NCI-H2029 (cell line): Measurements from ENCODE around the gene HBS1L.

ENCODE experiments used
- DNase-seq: peaks from one replicate; lab custom pipeline; 2025; lab: John Stamatoyannopoulos, UW

The HBS1L gene

DNA sequence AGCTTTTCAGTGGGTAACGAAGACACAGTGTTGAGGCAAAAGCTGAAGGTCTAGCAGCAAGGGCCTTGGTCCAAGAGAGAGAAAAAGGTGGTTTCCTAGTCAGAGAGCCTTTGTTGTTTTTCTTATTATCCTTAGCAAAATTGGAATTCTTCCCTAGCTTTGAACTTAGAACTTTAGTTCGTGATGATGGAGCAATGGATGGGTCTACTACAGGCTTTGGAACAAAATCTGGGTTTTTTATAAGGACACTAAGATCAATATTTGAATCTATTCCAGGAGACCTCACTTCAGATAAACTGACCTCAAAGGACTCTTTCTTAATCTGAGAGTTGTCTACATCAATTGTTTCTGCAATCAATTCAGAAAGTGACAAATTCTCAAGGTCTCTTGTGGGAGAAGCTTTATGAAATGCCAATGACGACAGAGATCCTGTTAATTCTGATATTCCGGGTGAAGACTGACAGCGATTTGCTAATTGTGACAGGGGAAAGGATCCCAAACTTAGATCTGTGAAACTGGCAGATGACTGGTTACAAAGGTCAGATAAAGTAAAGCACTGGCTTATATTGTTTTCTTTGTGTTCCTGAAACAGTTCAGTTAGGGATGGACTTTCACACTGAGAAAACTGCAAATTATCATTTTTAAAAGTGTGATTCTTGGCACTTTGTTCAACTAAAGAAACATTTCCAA is 17.7 kb downstream of the HBS1L start:
- no peak for DNase-seq

DNA sequence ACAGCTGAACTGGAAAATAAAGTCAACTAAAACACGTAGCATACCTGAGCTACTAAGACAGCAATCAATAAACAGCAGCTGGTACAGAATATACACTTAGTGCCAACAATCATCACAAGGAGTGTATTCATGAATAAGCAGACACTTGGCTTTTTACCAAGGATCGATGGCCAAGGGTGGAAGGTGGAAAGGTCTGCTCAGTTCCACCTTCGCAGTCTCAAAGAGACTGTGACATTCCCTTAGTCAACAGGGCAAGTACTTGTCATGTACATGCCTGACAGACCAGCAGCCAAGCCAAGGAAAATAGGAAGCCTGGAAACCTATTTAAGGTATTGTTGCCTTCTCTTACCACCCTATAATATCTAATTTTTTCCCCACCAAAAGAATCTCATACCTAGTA is 21.4 kb downstream of the HBS1L start:
- DNase-seq, result peak; percentile 35

DNA sequence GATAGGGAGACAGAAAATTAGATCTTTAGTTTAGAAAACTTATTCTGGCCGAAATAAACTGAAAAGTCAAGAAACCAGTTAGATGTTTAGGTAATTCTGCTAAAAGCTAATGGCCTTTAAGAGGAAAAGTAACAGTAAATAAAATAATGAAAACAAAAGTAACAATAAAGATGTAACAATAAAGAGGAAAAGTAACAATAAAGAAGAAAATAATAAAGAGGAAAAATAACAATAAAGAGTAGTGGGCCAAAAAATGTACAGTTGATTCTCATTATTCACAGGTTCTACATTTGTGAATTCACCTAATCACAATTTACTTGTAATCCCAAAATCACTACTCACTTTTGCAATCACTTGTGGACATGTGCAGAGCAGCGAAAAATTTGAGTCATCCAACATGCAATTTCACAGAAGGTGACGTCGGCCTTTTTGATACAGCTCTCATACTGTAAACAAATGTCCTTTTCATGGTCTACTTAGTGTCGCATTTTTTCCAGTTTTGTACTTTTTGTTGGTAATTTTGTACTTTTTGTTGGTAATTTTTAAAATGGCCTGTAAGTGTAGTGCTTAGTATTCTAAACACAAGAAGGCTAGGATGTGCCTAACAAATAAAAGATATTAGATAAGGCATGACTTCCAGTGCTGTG is 24.0 kb downstream of the HBS1L start:
- no peak for DNase-seq

DNA sequence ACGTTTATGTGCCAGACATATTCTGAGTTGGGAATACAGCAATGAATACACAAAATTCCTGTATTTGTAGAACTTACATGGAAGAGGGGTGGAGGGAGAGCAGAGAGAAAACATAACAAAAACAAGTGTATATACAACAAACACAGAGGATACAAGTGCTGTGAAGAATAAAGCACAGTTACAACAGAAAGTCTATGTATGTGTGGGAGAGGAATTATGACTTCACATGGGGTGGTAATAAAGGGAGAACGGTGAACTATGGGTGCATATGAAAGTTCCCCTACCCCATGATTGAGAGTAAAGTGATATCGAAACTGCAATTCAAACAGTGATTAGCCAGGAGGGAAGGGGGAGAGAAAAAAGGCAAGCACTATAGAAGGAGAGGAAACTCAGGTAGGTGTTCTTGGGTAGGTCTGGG is 24.6 kb downstream of the HBS1L start:
- DNase-seq, result no peak

DNA sequence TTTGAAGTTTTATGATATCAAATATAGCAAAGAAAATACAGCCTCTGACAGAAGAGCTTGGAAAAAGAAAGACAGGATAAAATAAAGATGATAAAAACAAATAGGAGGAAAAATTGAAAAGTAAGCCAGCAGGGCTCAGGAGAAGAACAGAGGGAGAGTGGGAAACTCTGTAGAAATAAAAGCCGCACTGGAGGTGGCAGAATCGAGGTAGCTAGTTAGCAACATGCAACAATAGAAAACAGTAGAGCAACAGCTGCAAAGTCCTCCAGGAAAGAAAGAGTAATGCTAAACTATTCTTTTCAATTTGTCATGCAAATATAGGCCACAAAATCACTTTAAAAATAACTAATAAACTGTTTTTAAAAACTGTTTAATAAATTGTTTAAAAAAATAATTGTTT is 28.8 kb downstream of the HBS1L start:
- no peak for DNase-seq

- no peak for DNase-seq
Measured at GRCh38 chr6:135025175-135025574, 29.4 kb downstream of the HBS1L start.

DNA sequence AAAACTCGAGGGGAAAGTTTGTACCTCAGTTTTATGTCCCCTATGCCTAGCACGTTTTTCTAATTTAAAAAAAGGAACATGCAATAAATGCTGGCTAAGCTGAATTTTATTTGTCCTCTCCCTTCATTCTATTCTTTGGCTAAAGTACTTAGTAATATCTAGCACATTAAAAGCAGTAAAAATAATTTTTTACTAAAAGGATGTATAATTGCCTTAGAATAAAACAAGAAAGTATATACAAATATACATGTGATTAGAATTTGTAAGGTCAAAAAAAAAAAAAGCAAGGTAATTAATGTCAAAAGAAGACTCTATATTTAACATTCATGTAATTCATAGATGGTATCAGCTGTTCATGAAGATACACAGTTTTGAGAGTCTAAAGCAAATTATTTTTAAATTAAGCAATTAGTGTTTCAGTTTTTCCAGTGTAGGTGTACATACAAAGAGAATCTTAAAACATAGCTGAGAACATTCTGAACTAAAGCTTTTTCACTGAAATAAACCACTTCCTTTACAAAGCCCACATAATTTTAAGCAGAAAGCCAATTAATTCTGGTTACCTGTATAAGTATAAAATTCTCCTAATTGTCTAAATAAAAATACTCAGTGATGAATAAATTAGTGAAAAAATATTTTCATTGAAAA is 32.4 kb downstream of the HBS1L start:
- DNase-seq, result no peak

DNA sequence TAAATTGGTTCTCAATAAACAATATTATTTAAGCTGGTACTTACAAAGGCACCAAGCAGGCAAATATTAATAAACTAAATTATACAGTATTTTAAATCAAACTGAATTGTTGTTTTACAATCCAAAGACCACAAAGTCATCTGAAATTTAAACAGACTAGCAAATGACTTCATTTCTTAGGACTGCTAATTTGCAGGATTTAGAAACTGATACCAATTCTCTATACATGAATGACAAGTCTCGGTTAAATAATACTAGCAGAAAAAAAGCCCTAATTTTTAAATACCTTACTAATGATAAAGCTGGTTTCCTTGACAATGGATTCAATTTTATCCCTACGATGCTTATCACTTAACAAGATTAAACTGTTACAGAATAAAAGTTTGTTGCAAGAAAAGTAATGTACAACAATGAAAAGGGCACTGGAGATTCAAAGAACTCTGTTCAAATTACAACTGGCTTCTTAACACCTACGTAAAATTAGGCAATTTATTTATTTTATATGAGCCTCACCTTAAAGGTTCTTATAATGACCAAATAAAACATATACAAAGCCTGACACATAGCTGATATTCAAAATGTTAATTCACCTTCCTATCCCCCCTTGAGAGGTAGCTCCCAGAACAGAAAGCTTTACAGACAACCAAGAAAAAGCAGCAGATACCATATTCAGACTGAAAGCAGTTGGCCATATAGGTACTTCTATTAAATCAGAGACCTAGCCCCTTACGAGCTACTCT is 33.1 kb downstream of the HBS1L start:
- no peak for DNase-seq

GRCh38 chr6:135018941-135019340 is 35.7 kb downstream of the HBS1L start:
- DNase-seq, result no peak

DNA sequence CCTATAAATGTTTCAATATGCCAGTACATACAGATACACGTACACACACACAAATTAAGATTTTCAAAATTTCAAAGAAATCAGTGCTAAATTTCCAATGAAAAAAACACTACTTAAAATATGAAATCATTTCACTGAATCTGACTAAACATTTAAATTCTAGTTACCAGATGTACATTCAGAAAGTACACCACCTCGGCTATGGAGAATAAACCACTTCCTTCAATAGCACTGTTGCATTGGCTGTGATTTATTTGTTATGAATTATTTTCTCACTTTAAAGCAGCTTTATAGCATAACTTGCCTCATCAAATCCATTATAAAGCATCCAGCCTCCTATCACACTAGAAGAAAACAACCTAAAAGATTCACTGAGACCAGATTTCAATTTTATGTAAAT is 36.6 kb downstream of the HBS1L start:
- no peak for DNase-seq

DNA sequence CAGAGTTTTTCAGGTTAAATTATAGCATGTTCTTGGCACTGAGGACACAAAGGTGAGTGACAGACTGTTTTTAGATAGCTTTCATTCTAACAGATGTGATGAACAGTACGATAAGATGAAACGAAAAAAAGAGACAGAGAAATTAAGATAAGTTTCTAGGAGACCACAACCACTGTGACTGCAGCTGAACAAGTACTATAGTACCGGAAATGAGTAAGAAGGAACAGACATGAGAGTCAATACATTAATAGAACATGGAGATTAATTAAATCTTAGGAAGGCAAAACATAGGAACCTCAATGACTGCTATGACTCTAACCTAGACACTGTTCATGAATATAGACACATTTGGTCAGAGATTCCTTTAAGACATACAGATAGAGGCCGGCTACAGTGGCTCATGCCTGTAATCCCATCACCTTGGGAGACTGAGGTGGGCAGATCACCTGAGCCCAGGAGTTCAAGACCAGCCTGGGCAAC is 40.2 kb downstream of the HBS1L start:
- DNase-seq, result no peak

GRCh38 chr6:135013211-135013610 is 41.4 kb downstream of the HBS1L start:
- no peak for DNase-seq

- DNase-seq, result no peak
Measured at GRCh38 chr6:135012764-135013163, 41.9 kb downstream of the HBS1L start.

DNA sequence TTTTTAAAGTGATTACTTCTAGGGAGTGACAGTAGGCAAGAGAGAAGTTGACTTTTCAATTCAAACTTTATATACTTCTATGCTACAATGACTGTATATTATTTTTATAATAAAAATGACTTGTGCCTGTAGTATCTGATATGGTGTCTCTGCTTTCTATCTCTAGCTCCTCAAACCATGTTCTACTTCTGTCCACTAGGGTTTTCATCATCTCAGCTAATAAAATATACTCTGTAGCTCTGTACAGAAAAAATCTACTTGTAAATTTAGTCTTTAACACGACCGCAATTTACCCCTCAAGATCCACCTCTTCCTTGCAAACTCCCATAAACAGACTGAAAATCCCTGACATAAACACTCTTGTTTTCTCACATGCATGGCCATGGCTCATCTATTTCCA is 42.3 kb downstream of the HBS1L start:
- DNase-seq, result no peak

DNA sequence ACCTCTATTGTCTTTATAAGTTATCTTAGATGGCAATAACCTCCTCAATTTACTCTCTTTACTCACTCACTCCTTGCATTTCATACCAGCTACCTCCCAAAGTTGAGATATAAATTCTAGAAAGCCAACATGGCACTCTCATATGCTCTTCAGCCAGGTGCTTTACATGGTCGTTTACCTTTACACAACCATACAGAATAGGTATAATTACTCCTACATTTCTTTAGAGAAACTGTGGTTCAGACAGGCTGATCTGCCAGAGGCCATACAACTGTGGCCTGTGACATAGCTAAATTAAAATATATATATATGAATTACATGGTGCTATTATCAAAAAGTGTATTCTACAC is 45.7 kb downstream of the HBS1L start:
- no peak for DNase-seq

DNA sequence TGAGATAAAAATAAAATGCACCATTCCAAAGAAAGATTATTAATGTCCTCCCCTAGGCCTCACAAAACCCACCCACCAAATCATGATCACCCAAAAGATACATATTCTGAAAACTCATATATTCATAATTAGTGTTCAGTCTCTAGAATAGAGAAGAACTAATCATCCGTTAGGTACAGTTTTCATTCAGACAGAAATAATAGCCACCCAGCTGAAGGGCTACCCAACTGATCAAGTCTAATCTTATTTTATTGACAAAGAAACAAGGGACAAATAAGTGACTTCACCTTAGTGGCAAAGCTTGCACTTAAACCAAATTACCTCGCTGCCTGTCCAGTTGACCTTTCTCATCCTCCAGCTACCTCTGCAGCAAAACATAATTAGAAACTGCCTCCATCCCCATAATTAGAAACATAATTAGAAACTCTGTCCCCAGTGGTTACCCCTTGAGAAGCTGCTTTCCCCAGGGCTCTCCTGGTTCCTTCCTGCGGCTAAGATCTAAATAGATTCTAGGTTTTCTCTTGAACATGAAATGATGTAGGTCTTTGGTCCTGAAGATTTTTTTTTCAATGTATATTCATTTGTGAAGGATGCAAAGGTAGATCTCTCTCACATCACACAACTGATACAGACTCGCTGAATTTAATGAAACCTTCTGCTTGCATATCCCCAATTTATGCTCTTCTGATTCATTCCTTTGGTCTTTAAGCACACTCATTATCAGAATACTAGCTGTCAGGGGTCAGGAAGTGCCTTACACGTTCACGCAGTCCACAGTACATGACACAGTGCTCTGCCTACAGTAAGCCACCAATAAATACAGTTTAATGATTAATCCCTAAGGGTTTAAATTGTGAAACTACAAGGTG is 46.3 kb downstream of the HBS1L start:
- DNase-seq, result no peak

DNA sequence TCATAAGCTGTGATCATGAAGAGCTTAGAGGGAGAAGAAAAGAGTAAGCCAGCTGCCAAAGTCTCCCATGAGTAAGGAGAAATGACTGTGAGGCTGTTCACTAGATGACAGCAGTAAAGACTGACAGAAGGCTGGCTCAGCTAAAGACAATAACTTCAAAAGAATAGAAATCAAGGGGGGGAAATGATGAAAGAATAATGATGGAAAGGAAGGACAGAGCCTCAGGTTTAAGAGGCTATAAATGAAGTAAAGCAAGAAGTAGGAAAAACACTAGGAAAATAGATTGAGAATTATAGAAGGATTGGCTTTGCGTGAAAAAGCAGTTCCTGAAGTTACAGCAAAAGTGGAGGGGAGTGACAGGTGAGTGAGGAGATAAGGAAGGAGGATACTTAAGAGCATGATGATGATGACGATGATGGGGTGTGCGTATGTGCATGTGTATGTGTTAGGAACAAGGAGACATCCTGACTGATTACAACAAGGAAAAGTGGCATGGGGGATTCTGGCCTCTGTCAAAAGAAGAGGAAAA is 48.2 kb downstream of the HBS1L start:
- DNase-seq, result no peak

DNA sequence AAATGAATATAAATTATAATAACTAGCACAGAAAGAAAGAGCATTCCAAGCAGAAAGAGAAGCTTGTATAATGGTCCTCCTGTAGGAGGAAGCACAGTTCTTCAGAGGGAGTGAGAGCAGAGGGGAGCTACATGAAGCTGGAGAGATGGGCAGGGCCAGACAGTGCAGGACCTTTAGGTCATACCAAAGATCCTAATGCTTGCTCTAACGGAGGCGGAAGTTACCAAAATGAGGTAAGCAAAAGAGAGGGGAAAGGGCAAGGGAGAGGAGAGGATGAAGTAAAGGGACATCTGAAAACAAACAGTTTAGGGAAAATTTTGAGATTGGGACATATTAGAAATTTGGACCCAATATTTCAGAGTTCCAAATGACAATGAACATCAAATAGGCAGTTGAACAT is 50.2 kb downstream of the HBS1L start:
- no peak for DNase-seq

DNA sequence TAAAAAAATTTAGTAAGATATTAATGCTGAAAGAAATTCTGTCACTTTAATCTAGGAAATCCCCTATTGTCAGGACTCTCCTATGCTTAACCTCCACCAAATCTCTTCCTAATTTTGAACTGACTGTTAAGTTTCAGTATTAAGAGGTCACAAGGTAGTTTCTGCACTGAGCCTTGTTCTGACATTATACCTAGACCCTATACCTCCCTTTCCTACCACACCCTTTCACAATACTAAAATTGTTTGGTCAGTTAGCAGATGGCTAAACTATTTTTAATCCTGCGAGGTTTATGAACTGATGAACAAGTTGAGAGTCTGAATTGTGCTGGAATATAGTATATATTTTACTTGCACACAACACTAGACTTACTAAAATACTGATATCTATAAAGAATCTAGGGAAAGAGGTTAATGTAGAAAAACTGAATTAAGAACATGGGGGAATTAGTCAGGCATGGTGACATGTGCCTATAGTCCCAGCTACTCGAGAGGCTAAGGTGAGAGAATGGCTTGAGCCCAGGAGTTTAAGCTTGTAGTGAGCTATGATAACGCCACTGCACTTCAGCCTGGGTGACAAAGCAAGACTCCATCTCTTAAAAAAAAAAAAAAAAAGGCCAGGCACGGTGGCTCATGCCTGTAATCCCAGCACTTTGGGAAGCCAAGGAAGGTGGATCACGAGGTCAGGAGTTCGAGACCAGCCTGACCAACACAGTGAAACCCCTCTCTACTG is 51.5 kb downstream of the HBS1L start:
- no peak for DNase-seq

DNA sequence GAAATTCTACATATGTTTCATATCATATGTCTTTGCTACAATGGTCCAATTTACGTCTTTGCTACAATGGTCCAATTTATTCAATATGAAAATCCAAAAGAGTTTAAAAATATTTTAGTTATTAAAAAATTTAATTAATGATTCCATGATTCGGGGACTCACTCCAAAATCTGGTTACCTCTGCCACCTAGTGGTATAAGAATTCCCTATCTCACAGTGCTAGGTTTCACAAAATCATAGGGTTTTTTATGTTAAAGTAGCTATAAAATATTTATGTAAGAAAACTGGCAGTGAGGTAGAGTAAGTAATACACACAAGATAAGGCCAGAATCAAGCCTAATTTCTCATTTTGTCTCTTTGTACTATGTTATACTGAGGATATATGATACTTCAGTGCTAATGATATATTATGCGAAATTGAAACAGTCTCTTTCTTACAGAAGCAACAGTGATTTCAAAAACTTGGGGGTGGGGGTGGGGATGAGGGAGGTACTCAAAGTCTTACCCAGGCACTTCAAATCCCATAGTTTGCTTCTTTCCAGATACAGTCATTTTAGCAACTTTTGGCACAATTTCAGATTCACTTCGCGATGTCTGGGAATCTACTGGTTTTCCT is 52.3 kb downstream of the HBS1L start:
- DNase-seq, result no peak
